GM19467 (cell line): Measurements from ENCODE around the gene SALL3.

Experiments
- ATAC-seq: cut with Tn5 transposase; IDR thresholded peaks from one replicate; pipeline ENCODE4 v1.9.1; 2021; ENCODE audit warnings: mild to moderate bottlenecking, moderate library complexity; ENCODE audit not compliant: unreplicated experiment

The SALL3 gene

DNA sequence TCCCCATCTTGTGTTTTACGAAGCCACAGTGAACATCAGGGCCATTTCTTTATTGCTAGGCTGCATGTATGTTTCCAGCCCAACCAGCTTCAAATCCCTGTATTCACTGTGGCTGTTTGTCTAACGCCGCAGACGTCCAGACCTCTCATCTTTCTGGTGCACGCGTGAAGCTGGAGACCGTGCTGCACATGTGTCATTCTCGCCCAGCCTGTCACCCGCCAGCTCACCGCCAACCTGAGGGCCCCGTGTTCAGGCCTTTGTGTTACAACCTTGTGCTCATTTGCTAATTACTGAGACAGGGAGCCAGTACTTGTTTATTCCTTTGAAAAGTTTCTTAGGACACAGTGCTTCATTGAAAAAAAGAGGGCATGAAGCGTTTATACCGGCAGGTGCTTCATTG, 21.4 kb downstream of the SALL3 start:
- no peak for ATAC-seq

- ATAC-seq: no peak
These were observed 26.0 kb downstream of the SALL3 start for GRCh38 chr18:79005653-79006052.

GRCh38 chr18:79006106-79006795, 26.6 kb downstream of the SALL3 start:
- no peak for ATAC-seq

GRCh38 chr18:79007440-79007839, 27.8 kb downstream of the SALL3 start:
- ATAC-seq: no peak

DNA sequence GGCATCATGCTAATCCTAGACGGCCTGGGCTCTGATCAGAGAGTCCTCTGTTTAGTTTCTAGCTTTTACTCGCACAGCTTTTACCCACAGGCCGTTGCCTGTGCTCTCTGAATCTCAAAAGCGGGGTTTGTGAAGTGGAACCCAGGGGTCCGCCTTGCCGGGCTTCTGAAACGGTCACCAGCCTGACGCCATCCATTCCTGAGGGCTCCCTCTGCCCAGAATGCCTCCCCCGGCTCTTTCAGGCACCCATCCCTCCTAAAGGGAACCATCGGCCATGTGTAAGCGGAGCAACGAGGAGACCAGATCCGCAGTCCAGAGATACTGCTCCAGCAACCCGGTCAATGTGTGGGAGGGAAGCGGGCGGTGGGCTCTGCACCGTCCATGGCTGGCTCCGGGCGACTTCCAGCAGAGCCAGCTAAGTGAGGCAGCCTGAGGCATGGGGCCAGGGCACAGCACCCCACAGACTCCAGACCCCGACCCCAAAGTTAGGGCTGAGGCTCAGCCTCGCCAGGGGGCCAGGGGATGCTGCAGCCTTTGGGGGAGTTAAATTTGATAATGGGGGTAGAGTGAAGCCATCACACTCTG, 28.8 kb downstream of the SALL3 start:
- no peak for ATAC-seq

DNA sequence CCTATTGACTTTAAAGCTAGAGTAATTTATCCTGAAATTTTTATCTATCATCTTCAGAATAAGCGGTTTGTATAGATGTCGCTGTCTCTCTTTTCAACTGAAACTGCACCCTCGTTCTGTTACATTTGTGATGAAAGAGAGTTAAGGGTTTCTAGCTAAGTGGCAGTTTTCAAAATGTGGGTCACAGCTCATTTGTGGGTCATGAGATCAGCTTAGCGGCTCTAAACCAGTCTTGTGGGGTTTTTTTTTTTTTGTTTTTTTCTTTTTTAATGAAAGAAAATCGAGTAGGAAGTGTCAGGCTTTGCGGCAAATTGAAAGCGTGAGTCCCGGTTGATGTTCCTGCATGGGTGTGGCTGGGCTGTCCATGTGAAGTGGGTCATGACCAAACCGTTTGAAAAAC, 31.2 kb downstream of the SALL3 start:
- no peak for ATAC-seq

GRCh38 chr18:79011300-79011870, 31.8 kb downstream of the SALL3 start:
- ATAC-seq: no peak

DNA sequence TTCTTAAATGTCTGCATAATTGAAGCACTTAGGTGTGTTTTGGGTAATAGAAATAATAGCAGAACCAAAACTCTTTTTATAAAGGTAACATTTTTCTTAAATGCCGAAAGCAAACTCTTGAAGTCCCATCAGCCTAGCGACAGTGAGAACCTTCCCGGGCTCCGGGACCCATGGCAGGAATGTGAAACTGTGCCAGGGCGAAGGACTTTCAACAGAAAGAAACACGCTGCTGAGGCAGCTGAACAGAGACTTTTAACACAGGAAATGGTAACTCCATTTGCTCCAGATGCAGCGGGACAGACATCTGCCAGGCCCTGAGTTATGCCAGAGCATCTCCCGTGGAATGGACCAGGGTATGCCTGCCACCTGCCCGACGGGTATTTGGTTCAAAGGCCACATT, 34.3 kb downstream of the SALL3 start:
- ATAC-seq: no peak

GRCh38 chr18:79018911-79019310, 39.3 kb downstream of the SALL3 start:
- ATAC-seq: no peak

DNA sequence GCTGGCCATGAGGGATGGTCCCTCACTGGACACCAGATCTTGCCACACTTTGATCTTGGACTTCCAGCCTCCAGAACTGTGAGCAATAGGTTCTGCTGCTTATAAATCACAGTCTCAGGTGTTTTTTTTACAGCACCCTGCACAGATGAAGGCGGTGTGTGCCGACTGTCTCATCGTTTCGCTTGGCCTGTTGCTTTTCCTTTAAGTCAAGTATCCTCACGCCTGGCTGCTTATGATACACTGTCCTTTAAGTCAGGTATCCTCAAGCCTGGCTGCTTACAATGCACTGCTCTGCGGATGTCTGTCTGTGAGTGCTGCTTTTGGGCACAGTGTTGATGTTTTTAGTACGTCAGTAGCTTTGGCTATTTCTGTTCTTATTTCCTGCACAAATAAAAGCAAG, 40.3 kb downstream of the SALL3 start:
- ATAC-seq: no peak

DNA sequence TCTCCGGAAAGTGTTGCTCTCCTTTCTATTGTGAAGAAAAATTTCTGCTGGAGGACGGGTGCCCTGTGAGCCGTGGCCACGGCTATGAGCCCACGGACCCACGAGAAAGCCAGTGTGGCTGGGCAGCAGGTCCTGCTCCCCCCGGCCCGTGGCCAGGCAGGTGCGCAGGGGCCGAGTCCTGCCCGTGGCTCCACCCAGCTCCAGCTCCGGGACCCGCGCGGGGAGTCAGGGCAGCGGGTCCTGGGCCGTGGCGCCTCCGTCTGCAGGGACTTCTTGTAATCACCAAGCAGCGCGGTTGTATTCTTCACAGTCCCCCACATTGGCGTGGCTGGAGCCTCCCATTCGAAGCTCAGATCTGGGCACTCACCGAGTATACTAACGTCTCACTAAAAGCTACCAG, 43.0 kb downstream of the SALL3 start:
- no peak for ATAC-seq

DNA sequence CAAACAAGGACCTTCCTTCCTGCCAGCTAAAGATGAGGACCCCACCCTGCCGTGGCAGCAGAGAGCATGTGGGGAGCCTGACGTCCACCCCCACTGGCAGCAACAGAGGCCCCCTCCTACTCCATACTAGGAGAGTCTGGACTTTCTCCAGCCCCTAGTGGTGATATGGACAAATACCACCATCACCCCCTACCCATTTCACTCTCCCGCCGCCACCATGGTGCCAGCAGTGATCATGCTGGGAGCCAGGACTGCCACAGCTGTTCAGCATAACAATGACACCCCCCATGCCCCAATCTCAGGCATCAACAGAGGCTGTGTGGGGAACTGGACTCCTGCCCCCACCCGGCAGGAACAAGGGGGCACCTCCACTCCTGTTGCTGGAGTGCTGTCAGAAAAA, 46.9 kb downstream of the SALL3 start:
- ATAC-seq: no peak

GRCh38 chr18:79030680-79031079, 51.1 kb downstream of the SALL3 start:
- no peak for ATAC-seq

DNA sequence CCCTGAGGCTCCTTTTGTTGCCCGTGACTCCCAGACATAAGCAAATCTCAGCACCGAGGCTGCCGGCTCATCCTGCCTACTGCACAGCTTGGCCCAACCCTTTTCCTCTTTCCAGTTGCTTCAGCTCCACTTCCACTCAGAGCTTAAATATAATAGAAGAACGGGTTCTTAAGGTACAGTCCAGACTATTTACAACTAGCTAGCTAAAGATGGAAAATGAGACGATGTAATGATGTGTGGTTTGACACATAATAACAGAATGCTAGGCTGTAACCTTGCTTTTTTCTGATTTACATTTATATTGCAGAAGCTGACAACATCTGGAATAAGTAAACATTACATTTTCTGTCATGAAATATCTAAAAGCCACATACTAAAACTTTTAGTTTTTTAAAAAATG, 62.7 kb downstream of the SALL3 start:
- no peak for ATAC-seq

- ATAC-seq: no peak
These were observed 63.7 kb downstream of the SALL3 start for GRCh38 chr18:79043288-79043687.

GRCh38 chr18:79046522-79046921, 66.9 kb downstream of the SALL3 start:
- no peak for ATAC-seq

GRCh38 chr18:79047556-79048244, 68.1 kb downstream of the SALL3 start:
- ATAC-seq: no peak

DNA sequence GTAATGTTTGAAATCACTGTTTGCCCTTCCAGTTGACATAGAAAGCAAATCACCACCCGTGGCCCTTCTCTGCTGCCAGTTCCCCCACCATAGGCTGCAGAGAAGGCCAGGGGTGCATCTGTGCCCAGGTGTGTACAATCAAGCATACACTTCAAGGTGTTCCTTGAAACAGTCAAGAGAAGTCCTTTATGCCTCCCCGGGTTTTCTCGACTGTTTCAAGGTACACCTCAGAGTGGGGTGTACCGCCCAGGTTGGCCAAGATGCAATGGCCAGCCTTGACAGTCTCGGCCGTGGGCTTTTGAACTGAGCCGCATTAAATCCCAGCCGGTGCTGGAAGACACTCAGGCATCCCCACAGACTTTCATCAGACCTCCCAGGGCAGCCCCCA, 68.6 kb downstream of the SALL3 start:
- ATAC-seq: no peak

- ATAC-seq: no peak
These were observed 69.9 kb downstream of the SALL3 start for GRCh38 chr18:79049506-79049905.
